GM12865 (cell line): Measurements from ENCODE around the gene SYNPO2.

Source experiments
- DNase-seq: peaks from one replicate; pipeline ENCODE4 v3.0.0; 2010; ENCODE audit warnings: low read depth
- H3K4me3 ChIP-seq: 2 replicates; pipeline ENCODE4 v1.5.1; 2011; ENCODE audit warnings: mild to moderate bottlenecking, low read depth, low read length, control low read depth
- TF ChIP-seq, protein P1 (sequence below): IDR thresholded peaks from 2 replicates; pipeline ENCODE4 v1.5.1; 2011; ENCODE audit warnings: low read length, control low read depth, low read depth, inconsistent platforms; ENCODE audit not compliant: insufficient read depth; ENCODE audit errors: missing control alignments

The SYNPO2 gene

DNA sequence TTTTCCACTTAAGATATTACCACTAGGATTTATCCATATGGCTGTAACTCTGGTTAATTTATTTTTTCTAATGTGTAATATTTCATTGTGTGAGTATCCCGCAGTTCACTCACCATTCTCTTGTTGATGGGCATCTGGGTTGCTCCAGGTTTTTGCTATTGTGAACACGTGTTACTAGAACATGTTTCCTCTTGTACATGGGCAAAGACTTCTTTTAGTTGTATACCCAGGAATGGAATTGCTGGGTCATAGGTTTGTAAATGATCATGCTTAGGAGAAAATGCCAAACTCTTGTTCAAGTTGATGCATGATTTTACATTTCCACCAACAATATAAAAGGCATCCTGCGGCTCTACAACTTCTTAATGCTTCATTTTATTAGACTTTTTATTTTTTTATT is 26.8 kb downstream of the SYNPO2 start:
- no peak overlapping the region for H3K4me3 ChIP-seq
- DNase-seq: no peak
- TF ChIP-seq, protein P1, sequence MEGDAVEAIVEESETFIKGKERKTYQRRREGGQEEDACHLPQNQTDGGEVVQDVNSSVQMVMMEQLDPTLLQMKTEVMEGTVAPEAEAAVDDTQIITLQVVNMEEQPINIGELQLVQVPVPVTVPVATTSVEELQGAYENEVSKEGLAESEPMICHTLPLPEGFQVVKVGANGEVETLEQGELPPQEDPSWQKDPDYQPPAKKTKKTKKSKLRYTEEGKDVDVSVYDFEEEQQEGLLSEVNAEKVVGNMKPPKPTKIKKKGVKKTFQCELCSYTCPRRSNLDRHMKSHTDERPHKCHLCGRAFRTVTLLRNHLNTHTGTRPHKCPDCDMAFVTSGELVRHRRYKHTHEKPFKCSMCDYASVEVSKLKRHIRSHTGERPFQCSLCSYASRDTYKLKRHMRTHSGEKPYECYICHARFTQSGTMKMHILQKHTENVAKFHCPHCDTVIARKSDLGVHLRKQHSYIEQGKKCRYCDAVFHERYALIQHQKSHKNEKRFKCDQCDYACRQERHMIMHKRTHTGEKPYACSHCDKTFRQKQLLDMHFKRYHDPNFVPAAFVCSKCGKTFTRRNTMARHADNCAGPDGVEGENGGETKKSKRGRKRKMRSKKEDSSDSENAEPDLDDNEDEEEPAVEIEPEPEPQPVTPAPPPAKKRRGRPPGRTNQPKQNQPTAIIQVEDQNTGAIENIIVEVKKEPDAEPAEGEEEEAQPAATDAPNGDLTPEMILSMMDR: no peak

DNA sequence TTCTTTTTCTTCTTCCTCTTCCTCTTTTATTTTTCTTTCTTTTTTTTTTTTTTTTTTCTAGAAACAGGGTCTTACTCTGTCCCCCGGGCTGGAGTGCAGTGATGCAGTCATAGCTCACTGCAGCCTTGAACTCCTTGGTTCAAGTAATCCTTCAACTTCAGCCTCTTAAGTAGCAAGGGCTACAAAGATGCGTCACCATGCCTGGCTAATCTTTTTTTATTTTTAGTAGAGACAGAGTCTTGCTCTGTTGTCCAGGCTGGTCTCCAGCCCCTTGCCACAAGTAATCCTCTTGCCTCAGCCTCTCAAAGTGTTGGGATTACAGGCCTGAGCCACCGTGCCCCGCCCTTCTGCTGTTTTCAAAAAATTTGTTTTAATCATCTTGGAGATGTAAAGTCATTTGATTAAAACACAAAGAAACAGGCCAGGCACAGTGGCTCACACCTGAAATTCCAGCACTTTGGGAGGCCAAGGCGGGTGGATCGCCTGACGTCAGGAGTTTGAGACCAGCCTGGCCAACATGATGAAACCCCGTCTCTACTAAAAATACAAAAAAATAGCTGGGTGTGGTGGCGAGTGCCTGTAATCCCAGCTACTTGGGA is 28.1 kb downstream of the SYNPO2 start:
- TF ChIP-seq, protein P1: no peak
- no peak overlapping the region for H3K4me3 ChIP-seq
- no peak for DNase-seq

DNA sequence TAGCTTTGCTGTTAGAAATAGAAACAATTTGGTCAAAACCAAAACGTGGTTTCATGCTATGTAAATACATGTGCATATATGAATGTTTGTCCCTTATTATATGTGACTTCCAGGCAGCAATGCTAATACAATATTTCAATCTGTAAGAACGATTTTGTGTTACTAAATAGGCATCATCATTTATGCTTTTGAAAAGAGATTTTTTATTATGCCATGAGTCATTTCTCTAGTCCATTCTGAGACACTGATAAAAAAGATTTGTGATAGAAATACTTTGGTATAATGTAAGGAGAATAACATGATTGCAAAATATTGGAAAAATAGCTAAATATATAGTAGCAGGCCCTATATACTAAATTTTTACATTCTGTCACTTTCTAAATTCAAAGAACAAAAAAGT is 28.9 kb downstream of the SYNPO2 start:
- H3K4me3 ChIP-seq: no peak overlapping the region
- no peak for DNase-seq
- TF ChIP-seq, protein P1: no peak

DNA sequence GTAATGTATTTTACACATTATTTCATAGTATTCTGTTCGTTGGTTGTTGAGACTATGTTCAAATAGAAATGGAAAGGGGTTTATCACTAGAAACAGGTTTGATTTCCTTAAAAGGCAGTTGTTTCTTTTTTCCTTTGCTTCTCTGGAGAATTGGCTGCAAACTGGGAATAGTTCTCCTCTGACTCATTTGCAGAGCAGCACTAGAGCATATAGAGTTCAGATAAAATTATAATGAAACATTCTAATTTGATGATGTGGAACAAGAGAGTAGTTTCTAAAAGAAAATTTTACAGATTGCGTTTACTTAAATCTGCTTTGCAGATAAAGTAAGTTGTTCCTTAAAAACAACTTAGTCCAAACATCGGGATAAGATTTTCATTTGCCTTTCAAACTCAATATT is 29.7 kb downstream of the SYNPO2 start:
- DNase-seq: no peak
- TF ChIP-seq, protein P1: no peak

DNA sequence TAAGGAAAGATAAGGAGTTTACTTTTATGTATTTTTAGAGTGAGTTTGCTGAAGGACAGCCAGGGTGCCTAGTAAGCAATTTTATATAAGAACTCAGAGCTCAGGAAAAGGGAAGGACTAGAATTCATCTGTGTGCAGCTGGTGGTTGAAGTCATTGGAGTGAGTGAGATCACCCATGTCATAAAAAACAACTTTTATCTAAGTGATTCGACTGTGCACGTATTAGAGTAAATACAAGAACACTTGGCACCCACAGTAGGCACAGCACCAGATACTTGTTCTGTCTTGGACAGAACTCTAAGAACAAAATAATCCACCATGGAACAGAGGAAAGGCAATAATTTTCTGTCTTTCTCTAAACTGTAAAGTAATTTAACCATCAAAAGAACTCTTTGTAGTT is 31.6 kb downstream of the SYNPO2 start:
- TF ChIP-seq, protein P1: no peak
- DNase-seq: no peak
- no peak overlapping the region for H3K4me3 ChIP-seq

More for the DNA sequence above, 29.7 kb downstream of the SYNPO2 start:
- H3K4me3 ChIP-seq: no peak overlapping the region

DNA sequence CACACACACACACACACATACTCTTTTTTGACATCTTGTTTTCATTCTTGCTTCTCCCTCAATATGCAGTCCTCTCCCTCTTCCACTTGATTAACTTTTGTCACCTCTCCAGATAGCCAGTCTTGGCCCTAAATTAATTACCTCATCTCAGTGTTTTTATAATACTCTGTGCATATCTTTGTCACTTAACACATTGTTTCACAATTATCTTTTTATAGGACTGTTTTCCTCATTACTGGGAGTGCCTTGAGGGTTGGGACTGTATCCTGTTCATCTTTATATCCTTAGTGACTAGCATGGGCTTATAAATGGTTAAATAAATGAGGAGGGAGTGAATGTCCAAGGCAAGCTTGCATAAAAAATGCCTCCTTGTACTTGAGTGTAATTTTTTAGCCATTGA is 33.1 kb downstream of the SYNPO2 start:
- TF ChIP-seq, protein P1: no peak
- DNase-seq: no peak
- no peak overlapping the region for H3K4me3 ChIP-seq

DNA sequence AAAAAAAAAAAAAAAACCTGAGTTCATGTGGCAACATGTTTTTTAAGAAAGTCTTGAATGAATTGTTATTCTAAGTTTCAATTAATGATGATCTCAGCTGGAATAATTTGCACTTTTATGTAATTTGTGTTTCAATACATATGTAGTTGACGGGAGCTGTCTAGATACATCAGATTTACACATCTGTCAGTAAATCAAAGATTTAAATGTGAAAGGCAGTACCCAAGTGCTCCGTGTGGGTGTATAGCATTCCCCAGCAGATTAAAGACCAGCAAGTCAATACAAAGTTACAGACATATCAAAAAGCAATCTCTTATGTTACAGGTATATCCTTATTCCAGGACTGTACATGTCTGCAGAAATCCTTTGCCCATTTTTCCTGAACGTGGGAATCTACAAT is 35.2 kb downstream of the SYNPO2 start:
- H3K4me3 ChIP-seq: no peak overlapping the region
- TF ChIP-seq, protein P1: no peak
- DNase-seq: no peak
